ENCODE measurements around the gene SYNRG. TPM values are rescaled to one million over a fixed set of nuclear protein-coding genes. Genes with fewer than 3 reads are reported as not detected.

The SYNRG gene
- total and polyA plus RNA-seq, 2 of the 13 experiments (the other 11 are each of a cell fraction or from before 2014, with no cell fraction given): 7.3 to 8.7 TPM

- peak; percentile 91 for TF ChIP-seq HNRNPLL (IDR thresholded peaks at IDR 0.05; ENCODE audit: low read depth, low read length, poor library complexity, severe bottlenecking)
- TF ChIP-seq HNRNPL (IDR thresholded peaks at IDR 0.05; ENCODE audit: low read depth, low read length): 0 out of 2 replicates have a peak, but pooled peaks have one; percentile 22
- TF ChIP-seq, protein P1, sequence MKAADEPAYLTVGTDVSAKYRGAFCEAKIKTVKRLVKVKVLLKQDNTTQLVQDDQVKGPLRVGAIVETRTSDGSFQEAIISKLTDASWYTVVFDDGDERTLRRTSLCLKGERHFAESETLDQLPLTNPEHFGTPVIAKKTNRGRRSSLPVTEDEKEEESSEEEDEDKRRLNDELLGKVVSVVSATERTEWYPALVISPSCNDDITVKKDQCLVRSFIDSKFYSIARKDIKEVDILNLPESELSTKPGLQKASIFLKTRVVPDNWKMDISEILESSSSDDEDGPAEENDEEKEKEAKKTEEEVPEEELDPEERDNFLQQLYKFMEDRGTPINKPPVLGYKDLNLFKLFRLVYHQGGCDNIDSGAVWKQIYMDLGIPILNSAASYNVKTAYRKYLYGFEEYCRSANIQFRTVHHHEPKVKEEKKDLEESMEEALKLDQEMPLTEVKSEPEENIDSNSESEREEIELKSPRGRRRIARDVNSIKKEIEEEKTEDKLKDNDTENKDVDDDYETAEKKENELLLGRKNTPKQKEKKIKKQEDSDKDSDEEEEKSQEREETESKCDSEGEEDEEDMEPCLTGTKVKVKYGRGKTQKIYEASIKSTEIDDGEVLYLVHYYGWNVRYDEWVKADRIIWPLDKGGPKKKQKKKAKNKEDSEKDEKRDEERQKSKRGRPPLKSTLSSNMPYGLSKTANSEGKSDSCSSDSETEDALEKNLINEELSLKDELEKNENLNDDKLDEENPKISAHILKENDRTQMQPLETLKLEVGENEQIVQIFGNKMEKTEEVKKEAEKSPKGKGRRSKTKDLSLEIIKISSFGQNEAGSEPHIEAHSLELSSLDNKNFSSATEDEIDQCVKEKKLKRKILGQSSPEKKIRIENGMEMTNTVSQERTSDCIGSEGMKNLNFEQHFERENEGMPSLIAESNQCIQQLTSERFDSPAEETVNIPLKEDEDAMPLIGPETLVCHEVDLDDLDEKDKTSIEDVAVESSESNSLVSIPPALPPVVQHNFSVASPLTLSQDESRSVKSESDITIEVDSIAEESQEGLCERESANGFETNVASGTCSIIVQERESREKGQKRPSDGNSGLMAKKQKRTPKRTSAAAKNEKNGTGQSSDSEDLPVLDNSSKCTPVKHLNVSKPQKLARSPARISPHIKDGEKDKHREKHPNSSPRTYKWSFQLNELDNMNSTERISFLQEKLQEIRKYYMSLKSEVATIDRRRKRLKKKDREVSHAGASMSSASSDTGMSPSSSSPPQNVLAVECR (CRISPR knock-in tag; IDR thresholded peaks at IDR 0.05; ENCODE audit: borderline replicate concordance): peak; percentile 56; the same call in 1 of the 2 replicates
- TF ChIP-seq SETDB1 (CRISPR knock-in tag; IDR thresholded peaks at IDR 0.05; ENCODE audit: borderline replicate concordance): no peak
- no peak for TF ChIP-seq NR3C1 (CRISPR knock-in tag; IDR thresholded peaks at IDR 0.05)
- no peak for TF ChIP-seq ZNF569 (CRISPR knock-in tag; IDR thresholded peaks at IDR 0.05; ENCODE audit: borderline replicate concordance)
- no peak; the same call in 1 of the 2 replicates for TF ChIP-seq MAX (IDR thresholded peaks at IDR 0.05)
- TF ChIP-seq ZSCAN31 (CRISPR knock-in tag; IDR thresholded peaks at IDR 0.05; ENCODE audit: low read depth): no peak
- TF ChIP-seq ZNF557 (CRISPR knock-in tag; IDR thresholded peaks at IDR 0.05): no peak
- no peak for TF ChIP-seq CBX1 (IDR thresholded peaks at IDR 0.05; ENCODE audit: low read depth)
- TF ChIP-seq SSRP1 (CRISPR knock-in tag; IDR thresholded peaks at IDR 0.05): no peak
- TF ChIP-seq TCF7L2 (IDR thresholded peaks at IDR 0.05; ENCODE audit: low read depth, low read length): no peak
- TF ChIP-seq PCBP1 (IDR thresholded peaks at IDR 0.05; ENCODE audit: borderline replicate concordance, low read depth, low read length): no peak
- TF ChIP-seq SYNCRIP (IDR thresholded peaks at IDR 0.05; ENCODE audit: insufficient read depth, low read depth, low read length): no peak
- TF ChIP-seq RAD21 (CRISPR knock-in tag; IDR thresholded peaks at IDR 0.05): no peak
- 0 out of 2 replicates have a peak, but pooled peaks have one; percentile 25 for TF ChIP-seq ELF3 (CRISPR knock-in tag; IDR thresholded peaks at IDR 0.05)
- TF ChIP-seq ZNF44 (CRISPR knock-in tag; IDR thresholded peaks at IDR 0.05): 0 out of 2 replicates have a peak, but pooled peaks have one; percentile 57
- TF ChIP-seq SP5 (CRISPR knock-in tag; IDR thresholded peaks at IDR 0.05; ENCODE audit: borderline replicate concordance, low read depth): no peak
- peak; percentile 70; the same call in 1 of the 2 replicates for TF ChIP-seq ZNF256 (CRISPR knock-in tag; conservative IDR thresholded peaks at IDR 0.05)
- no peak for TF ChIP-seq ZNF782 (CRISPR knock-in tag; IDR thresholded peaks at IDR 0.05; ENCODE audit: borderline replicate concordance)
- TF ChIP-seq JUN (CRISPR knock-in tag; IDR thresholded peaks at IDR 0.05): no peak
- TF ChIP-seq FOXA1 (IDR thresholded peaks at IDR 0.05): no peak
- TF ChIP-seq FOXA1 (CRISPR knock-in tag; IDR thresholded peaks at IDR 0.05): no peak
- 0 out of 2 replicates have a peak, but pooled peaks have one; percentile 47 for TF ChIP-seq ZNF317 (CRISPR knock-in tag; IDR thresholded peaks at IDR 0.05)
- TF ChIP-seq, protein P2, sequence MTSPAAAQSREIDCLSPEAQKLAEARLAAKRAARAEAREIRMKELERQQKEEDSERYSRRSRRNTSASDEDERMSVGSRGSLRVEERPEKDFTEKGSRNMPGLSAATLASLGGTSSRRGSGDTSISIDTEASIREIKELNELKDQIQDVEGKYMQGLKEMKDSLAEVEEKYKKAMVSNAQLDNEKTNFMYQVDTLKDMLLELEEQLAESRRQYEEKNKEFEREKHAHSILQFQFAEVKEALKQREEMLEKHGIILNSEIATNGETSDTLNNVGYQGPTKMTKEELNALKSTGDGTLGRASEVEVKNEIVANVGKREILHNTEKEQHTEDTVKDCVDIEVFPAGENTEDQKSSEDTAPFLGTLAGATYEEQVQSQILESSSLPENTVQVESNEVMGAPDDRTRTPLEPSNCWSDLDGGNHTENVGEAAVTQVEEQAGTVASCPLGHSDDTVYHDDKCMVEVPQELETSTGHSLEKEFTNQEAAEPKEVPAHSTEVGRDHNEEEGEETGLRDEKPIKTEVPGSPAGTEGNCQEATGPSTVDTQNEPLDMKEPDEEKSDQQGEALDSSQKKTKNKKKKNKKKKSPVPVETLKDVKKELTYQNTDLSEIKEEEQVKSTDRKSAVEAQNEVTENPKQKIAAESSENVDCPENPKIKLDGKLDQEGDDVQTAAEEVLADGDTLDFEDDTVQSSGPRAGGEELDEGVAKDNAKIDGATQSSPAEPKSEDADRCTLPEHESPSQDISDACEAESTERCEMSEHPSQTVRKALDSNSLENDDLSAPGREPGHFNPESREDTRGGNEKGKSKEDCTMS (CRISPR knock-in tag; conservative IDR thresholded peaks at IDR 0.05): no peak
- peak; percentile 44; the same call in 1 of the 2 replicates for TF ChIP-seq TSC22D2 (CRISPR knock-in tag; IDR thresholded peaks at IDR 0.05; ENCODE audit: borderline replicate concordance)
Measured at GRCh38 chr17:37643118-37643766, 34.0 kb upstream of the SYNRG start, which contains the start of gene DDX52 (continued).

Data from HepG2 (cell line).